CMK (cell line): ENCODE results near the gene CHRNA10.
"Not testable (repeated sequence)": the region's sequence is repeated elsewhere in the genome, so short reads cannot be mapped to it uniquely, and the experiment has no call there.

ENCODE experiments used
- DNase-seq: peaks from one replicate; pipeline ENCODE4 v3.0.0-alpha.2; 2010; ENCODE audit warnings: low read depth

The CHRNA10 gene

DNA sequence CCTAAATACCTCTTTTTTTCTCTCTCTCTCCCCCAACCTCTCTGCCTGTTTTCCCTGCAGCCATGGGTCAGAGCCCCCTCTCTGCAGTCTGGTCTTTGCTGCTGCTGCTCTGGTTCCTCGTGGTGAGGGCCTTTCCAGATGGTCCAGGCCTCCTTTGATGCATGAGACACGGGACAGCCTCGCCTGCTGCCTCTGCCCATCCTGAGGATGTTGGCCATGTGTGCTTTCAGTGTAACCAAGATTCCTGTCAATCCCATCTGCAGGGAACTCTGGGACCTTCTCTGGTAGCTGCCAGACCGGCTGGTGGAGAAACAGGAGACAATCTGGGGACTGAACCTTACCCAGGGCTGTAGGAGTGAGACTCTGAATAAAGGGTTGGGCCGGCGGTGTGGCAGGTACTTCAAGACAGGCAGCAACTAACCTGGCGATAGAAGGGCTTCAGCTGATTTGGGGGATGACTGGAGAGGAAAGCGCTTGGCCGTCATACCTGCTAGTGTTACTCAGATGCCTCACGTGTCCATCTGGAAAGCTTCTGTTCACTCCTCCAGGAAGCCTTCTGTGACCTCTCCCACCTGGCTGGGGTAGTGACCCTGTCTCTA is 7.1 kb downstream of the CHRNA10 start:
- DNase-seq, result no peak

DNA sequence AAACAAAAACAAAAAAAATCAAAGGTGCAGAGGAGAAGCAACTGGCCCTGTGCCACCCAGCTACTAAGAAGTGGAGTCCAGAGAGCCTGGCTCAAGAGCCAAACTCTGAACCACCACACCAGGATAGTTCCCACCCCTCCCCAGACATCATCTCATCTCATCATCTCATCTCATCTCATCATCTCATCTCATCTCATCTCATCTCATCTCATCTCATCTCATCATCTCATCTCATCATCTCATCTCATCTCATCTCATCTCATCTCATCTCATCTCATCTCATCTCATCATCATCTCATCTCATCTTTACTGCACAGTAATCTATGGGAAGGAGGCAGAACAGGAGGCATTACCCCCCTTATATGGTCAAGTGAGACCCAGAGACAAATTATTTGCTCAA is 8.3 kb downstream of the CHRNA10 start:
- DNase-seq, result no peak

DNA sequence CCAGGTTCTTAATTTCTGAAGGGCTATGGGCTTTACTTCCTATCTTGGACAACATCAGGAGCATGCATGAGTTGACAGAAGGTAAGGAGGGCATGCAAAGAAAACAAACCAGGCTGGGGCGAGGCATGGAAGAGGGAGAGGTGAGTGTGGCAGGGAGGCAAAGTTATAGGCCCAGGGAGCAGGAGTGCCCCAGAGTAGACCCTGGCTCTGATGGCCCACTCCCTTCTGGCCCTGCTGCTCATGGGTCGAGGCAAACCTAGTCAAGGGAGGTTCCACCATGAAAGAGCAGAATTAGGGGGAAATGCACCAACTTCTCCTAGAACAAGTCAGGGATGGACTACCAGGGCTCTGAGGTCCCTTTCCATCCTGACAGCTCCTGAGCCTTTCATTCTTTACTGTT is 10.2 kb downstream of the CHRNA10 start:
- DNase-seq, result no peak

DNA sequence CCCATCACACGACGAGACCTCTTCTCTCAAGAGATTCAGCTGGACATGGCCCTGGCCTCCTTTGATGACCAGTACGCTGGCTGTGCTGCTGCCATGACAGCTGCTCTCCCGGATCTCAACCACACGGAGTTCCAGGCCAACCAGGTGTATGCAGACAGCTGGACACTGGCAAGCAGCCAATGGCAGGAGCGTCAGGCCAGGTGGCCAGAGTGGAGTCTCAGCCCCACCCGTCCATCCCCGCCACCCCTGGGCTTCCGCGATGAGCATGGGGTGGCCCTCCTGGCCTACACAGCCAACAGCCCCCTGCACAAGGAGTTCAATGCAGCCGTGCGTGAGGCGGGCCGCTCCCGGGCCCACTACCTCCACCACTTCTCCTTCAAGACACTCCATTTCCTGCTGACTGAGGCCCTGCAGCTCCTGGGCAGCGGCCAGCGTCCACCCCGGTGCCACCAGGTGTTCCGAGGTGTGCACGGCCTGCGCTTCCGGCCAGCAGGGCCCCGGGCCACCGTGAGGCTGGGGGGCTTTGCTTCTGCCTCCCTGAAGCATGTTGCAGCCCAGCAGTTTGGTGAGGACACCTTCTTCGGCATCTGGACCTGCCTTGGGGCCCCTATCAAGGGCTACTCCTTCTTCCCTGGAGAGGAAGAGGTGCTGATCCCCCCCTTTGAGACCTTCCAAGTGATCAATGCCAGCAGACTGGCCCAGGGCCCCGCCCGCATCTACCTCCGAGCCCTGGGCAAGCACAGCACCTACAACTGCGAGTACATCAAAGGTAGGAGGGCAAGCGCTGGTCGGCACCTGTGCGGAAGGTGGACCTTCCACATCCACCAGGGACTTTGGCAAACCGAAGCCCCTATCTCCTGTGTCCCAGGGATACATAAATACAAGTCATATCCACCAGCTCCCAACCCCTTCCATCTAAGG is 11.3 kb downstream of the CHRNA10 start:
- no peak for DNase-seq

DNA sequence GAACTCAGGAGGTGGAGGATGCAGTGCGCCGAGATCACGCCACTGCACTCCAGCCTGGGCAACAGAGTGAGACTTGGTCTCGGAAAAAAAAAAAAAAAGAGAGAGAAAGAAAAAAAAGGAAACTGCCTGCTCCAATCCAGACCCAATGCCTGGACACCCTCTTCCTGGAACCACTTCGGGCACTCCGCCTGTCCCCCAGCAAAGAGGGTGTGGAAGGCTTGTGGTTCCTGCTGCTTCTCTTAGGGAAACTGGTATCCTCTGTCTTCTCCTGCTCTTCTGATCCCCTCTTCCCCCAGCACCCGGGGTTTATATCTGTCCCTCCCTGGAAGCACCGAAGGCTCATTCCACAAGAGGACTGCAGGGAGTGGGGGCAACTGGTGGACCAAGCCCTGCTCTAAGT is 12.9 kb downstream of the CHRNA10 start:
- no peak for DNase-seq

DNA sequence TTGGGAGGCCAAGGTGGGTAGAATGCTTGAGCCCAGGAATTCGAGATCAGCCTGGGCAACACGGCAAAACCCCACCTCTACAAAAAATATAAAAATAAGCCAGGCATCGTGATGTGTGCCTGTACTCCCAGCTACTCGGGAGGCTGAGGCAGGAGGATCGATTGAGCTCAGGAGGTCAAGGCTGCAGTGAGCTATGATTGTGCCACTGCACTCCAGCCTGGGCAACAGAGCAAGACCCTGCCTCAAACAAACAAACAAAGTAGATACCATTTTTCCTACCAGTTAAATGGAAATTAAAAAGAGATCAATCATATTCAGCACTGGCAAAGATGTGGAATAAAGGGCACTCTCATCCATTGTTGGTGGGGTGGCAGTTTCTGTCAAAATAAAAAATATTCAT is 13.9 kb downstream of the CHRNA10 start:
- DNase-seq, result not testable (repeated sequence)

DNA sequence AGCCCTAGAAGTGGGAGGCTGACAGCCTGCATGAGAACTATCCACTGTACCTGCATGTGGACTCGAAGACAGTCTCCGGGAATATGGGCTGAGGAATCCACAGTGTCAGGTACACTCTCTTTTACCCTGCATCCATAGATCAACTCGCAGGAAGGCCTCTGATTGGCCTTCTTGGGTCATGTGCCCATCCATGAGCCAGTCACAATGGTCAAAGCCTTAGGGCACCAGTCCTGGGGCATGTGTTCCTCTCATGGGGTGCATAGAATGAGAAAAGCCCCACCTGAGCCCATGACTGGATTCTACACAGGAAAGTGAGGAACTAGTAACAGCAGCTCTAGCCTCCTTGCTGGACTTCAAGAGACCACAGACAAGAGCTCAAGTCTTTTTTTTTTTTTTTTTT is 15.6 kb downstream of the CHRNA10 start:
- no peak for DNase-seq

DNA sequence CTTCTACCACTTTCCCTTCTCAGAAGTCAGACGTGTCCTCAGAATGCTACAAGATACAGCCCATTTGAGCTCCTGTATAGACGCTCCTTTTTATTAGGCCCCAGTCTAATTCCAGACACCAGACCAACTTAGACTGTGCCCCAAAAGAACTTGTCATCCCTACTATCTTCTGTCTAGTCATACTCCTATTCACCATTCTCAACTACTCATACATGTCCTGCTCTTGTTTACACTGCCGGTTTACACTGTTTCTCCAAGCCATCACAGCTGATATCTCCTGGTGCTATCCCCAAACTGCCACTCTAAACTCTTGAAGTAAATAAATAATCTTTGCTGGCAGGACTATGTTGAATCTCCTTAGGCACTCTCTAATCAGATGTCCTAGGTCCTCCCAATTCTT is 18.7 kb downstream of the CHRNA10 start:
- not testable (repeated sequence) for DNase-seq

DNA sequence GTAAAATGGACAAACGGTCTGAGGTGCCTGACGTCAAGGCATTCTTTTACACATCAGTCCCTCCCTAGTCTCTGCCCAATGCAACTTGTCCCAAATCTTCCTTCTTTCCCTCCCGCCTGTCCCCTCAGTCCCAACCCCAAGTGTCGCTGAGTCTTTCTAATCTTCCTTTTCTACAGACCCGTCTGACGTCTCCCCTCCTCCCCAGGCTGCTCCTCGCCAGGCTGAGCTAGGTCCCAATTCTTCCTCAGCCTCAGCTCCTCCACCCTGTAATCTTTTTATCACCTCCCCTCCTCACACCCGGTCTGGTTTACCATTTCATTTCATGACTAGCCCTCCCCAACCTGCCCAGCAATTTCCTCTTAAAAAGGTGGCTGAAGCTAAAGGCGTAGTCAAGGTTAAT is 21.8 kb downstream of the CHRNA10 start:
- not testable (repeated sequence) for DNase-seq

DNA sequence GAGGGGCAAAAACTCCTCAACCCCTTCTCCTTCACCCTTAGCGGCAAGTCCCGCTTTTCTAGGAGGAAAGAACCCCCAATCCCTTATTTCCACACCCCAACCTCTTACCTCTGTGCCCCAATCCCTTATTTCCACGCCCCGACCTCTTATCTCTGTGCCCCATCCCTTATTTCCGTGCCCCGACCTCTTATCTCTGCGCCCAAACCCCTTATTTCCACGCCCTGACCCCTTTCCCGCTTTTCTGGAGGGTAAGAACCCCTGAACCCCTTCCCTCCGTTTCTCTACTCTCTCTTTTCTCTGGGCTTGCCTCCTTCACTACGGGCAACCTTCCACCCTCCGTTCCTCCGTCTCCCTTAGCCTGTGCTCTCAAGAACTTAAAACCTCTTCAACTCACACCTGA is 22.3 kb downstream of the CHRNA10 start:
- DNase-seq, result not testable (repeated sequence)

DNA sequence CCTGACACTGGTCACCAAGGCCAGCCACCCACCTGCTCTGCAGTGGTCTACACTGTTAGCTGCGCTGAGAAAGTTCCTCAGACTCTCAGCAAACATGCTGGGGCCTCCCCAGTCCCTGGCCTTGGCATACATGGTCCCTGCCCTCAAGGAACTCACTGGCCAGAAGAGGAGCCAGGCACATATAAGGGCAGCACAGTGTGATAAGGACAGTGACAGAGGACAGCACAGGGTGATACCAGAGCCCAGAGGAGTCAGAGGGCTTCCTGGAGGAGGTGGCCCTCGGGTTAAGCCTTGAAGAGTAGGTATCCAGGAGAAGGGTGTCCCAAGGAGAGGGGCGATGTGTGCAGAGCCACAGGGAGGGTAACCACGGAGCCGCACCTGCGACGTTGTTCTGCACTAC is 25.6 kb downstream of the CHRNA10 start:
- DNase-seq, result no peak

DNA sequence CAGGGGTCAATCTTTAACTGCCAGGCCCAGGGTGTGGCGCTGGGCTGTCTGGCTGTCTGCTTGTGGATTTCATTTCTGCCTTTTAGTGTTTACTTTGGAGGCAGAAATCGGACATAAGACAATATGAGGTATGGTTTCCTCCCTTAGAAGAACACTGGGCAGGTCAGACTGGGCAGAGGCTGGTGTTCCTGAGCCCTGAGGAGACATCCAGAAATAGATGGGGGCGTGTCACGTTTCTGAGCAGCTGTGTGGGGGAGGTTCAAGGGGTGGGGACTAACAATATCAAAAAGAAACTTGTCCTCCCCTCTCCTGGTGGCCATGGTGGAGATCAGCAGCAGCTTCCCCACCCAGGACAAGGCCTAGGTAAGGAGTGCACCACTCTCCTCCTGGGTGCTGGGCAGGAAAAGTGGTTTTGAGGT is 26.4 kb downstream of the CHRNA10 start, which contains the start of gene ART1:
Gene ART1 (plus strand): TSS at position 312 of the 419 bp plus-strand sequence. CDS start 14,086 bp downstream, outside the sequence.
- no peak for DNase-seq

DNA sequence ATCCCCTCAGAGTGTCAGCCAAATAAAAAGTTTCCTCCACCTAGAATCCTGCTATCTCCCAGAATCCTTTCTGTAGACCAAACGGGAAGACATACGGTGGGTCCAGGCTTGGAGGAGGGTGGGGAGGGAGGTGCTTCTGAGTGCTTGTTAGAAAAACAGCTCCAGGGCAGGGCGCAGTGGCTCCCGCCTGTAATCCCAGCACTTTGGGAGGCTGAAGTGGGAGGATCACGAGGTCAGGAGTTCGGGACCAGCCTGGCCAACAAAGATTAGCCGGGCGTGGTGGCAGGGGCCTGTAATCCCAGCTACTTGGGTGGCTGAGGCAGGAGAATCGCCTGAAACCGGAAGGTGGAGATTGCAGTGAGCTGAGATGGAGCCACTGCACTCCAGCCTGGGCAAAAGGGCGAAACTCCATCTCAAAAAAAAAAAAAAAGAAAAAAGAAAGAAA is 28.1 kb downstream of the CHRNA10 start:
- DNase-seq, result not testable (repeated sequence)

DNA sequence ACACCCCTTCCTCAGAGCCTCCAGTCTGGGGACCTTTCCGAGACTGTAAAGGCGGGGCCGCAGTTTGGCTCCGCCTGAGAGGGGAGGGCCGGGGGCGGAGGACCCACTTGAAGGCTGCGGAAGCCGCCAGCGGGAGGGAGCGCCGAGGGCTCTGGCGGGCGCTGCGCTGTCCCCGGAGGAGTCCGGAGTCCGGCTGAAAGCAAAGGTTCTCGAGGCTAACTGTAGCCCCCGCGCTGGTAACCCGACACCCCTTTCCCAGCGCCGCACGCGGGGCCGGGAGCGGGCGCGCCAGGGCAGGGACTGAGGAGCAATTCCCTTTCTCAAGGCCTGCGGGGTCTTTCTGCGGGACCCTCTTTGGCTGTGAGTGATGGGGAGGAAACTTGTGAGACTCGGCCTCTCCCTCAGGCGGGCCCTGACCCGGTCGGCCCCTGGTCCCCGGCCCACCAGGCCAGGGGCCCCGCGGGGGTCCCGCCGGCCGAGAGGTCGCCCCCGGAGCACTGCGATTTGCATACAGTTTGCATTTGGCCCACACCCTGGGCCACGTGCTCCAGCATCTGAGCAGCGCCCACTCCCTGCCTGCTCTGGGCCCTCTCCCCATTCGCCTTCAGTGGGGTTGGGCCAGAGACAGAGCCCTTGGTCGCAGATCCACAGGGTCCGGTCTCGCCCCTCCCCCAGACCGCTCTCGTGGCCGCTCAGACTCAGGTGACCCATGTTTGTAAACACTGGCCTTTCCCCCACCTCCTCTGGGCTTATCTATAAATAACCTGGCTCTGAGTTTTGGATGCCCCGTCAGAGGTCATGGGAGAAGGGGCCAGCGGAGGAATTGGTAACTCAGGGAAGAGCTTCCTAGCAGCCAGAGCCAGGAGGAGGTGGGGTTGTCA is 28.9 kb downstream of the CHRNA10 start:
- DNase-seq, result peak; percentile 52

DNA sequence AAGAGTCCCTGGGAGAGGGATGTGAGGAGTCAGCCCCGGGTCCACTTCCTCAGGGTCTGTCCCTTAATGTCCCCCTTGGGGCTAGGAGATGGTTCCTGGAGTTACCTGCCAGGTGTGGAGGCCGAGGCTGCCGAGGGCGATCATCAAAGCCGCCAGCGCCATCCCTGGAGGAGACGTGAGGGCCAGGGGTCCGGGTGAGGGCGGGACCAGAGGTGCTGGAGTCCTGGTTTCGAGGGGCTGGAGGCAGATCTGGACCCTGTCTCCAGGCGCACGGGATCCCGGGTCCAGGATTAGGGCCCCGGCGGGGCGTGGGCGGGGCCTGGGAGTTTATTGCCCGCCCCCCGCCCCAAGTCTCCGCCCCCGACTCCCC is 29.5 kb downstream of the CHRNA10 start, which contains the start of gene ART5:
Gene ART5 (minus strand): TSS at position 292 of the 370 bp plus-strand sequence. CDS start 130 bp downstream, at position 162.
- no peak for DNase-seq

DNA sequence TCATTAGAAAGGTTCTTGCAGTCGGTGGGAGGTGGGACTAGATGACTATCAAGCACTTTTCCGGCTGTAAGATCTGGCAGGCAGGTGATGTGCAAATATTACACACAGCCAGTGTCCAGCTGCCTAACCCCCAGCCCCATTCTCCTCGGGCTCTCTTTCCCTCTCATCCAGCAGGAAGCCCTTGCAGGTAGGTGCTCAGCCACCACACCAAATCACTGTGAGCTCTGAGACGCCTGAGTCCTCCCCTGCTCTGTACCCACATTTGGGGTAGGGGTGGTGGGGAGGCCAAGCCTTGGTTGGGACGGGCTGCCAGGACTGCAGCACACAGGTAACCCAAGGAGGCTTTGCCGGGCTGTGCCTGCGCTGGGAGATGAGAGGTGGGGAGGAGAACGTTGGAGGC is 30.0 kb downstream of the CHRNA10 start:
- no peak for DNase-seq

DNA sequence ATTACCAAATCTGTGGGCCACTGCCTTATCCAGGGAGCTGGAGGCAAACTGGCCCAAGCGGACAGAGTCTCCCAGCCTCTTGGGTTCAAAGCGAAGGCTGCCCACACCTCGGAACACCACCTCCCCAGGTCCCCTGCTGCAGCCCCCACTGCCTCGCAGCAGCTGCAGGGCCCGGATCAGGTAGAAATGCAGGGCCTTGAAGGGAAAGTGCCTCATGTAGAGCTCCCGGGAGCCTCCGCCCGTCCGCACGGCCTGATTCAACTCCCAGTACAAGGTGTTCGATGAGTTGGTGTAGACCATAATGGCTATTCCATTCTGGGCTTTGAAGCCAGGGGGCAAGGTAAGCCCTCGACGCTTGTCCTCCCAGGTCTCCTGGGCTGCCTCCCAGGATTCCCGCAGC is 31.3 kb downstream of the CHRNA10 start:
- no peak for DNase-seq

DNA sequence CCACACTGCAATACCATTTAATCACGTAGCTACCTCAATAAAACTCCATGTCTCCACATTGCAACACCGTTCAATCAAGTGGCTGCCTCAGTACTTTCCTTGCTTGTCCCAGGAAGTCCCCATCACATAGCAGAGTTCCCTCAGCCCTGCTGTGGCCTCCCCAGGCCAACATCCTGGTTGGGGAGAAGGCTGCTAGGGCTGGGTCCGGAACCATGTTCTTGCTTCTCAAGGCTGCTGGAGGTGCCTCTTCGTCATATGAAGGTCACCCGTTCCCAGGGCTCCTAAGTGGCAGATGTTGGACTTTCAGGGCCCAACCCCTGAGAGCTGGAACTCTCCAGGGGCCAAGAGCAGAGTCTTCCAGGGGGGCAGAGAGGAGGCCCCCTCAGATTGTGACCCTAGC is 32.7 kb downstream of the CHRNA10 start:
- DNase-seq, result no peak

DNA sequence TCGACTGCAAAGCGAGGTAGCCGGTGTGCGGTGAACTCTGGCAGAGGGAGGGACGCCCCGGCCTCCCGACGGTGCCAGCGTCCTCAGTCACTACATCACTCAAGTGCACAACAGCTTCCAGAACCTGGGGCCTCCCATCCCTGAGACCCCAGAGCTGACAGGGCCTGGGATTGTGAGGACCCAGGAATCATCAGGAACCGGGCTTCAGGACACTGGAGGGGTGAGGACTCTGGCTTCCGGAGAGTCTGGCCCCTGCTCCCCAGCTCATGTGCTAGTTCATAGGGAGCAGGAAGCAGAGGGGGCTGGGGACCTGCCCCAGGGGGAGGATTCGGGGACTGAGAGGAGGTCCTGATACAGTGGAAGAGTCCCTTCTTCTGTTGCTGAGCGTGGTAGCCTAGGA is 34.0 kb downstream of the CHRNA10 start:
- no peak for DNase-seq

DNA sequence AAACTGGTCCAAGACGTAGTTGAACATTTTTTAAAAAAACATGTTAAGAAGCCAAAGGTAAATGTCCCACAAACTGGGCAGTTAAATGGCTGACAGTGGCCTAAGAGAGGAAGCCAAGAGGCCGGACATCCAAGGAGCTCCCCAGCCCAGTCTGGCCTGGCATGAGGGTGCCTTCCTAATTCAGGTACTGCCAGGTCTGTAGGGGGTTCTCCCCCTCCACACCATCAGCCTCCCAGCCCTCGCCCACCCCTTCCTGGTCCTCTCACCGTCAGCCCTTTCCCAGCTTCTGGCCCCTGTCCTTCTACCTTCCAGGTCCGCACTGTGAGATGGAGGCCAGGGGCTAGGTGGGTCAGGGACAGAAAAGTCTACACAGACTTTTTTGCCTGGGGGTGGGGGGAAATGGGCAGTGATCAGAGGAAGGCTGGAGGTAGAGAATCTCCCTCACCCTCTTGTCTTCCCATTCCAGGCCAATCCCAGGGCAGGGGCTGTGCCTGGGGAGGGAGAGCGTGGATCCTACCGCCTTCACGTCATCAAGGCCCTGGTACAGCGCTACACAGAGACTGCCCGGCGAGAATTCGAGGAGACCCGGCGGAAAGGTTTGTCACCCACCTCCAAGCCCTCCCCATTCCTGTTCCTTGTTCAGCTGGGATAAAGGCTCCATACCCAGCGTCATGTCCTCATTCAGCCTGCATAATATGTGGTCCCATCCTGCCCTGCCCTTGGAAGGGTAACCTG is 35.4 kb downstream of the CHRNA10 start:
- no peak for DNase-seq

DNA sequence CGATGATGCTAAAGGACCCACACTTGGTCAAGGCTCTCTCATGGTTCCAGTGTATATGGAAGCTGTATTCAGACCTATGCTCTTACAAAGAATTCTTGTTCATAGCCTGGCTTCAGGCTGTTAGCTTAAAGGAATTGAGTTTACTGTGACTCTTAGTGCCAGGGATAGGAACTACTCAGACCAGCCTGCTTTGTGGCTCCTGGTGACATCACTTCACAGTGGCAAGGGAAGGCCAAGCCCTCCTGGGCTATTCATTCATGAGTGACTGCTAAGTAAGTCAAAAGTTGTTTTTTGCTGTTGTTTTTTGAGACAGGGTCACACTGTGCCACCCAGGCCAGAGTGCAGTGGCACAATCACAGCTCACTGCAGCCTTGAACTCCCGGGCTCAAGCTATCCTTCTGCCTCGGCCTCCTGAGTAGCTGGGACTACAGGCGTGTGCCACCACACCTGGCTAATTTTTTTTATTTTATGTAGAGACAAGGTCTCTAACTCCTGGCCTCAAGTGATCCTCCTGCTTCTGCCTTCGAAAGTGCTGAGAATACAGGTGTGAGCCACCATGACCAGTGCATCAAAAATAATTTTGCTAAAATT is 39.0 kb downstream of the CHRNA10 start:
- DNase-seq, result no peak
